HG03095 (cell line): ENCODE results near the gene S100A3.
A peak's percentile ranks its signal among the peaks of the same experiment; 100 is the strongest.

ENCODE experiments used
- ATAC-seq: cut with Tn5 transposase; IDR thresholded peaks from one replicate; pipeline ENCODE4 v1.9.1; 2021; ENCODE audit warnings: moderate library complexity; ENCODE audit not compliant: unreplicated experiment

The S100A3 gene

DNA sequence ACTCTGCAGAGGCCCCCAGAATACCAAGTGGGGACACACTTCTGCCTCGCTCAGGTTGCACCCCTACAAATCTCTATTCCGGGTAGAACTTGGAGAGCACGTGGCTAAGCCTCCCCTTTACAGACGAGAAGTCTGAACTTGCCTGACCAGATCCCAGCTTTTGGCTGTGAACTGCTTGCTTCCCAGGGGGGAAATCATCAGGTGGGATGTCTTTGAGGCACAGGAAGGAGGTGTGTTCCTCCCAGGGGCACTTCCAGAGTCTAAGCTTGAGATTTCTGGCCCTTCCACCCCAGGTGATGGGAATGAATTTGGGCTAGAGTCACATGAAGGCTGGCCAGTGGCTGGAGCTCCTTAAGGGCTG, 1.3 kb upstream of the S100A3 start:
- ATAC-seq: no peak

DNA sequence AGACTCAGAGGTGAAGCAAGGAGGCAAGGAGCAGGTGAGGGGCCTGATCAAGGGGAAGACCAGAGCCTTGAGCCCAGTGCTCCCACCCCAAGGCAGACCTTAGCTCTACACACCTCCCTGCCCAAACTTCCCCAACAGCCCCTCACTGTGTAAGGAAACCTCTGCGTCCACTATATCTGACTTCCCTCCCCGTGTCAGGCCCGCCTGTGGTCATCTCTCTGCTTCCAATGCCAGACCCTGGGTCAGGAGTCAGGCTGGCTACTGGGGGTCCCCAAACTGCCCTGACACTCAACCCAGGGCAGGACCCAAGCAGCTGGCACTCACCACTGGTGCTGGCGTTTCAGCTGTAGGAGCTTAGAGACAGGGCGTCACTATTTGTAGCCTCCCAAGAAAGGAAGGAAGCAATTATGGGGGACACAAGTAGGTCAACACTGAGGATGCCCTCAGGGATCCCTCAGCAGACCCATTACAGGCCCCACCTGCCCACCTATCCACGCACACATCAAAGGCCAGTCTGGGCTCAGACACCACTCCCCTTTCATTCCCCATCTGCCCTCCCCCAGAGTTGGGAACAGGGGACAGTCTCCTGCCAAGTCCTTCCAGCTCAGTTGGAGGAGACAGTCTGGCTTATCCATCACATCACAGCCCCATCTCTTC, 811 bp upstream of the S100A3 start:
- no peak for ATAC-seq

DNA sequence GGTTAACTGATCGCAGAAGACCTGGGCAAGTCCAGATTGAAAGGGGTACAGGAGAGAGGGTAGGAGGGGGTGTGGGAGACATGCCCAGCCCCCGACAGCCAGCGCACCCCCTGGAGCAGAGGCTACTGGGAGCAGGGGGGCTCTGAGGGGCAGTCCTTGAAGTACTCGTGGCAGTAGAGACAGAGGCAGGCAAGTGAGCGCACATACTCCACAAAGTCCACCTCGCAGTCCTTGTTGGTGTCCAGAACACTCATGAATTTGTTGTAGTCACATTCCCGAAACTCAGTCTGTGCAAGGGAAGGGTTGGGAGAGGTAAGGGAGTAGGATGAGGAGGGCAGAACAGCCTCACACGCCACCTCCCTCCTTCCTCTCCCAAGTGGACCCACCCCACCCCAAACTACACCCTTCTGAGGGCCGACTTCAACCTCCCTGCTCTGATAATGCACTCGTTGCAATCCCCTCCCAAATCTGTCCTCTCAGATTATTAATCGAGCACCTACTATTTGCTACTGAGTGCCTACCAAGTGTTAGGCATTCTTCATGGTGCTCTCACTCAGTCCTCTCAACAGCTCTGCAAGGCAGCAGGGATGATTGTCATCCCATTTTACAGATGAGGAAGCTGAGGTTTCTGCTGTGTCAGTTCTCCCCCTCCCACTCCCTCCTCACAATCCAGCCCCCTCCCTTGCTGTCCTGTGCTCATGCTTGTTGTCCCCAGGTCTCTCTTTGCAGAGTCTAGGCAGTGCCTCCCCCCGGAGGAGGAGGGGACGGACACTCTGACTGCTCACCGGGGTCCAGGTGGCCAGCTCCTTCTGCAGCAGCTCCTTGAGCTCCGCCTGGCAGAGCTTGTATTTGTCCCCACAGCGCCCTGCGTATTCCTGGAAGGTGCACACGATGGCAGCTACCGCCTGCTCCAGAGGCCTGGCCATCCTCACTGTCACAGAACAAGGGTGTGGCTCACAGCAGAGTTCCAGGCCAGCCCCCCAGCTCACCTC, 1.2 kb downstream of the S100A3 start:
- ATAC-seq: no peak

DNA sequence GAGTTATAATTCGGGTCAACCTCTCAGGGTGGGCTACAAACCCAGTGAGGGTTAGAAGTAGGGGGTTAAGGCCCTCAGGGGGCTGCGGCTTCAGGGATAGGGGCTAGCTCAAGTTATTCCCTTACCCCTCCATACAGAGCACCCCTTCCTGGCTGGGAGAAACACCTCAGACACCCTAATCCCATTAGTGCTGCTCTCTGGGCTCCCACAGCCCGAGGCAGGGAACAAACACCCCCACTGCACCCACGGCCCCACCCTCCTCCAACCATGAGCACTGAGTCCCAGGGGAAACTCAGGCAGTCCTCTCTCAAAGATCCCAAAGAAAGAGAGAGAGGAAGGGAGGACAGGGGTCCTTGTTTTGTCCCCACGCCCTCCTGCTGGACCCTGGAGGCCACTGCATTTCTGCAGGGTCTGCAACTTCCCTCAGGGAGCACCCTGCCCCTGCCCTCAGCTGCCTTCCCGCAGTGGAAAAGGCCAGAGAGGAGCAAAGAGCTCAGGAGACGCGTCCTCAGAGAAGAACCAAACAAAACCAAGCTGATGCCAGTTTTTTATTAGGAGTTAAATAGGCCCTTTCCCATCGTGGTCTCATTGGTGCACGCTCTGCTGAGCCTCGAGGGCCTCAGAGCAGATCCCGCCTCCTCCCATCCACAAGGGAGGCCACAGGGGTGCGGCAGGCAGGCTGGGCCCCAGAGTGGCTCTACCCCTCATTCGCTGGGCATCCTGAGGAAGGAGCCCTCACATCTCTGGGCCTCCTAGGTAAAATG, 2.1 kb downstream of the S100A3 start:
- ATAC-seq: no peak

DNA sequence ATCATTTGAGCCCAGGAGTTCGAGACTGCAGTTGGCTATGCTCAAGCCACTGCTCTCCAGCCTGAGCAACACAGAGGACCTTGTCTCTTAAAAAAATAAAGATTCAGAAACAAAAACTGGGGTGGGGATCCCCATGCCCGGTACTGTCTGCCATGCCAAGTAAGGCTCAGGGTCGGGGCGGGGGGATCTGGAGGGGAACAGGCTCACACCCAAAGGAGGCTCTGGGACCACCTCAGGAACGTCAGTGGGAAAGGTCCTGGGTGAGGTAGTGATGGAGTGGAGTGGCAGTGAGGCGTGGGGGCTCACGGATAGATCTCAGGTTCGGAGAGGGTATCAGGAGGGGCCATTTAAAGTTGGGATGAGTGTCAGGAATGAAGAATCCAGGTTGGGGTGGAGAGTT, 2.7 kb downstream of the S100A3 start:
- no peak for ATAC-seq

DNA sequence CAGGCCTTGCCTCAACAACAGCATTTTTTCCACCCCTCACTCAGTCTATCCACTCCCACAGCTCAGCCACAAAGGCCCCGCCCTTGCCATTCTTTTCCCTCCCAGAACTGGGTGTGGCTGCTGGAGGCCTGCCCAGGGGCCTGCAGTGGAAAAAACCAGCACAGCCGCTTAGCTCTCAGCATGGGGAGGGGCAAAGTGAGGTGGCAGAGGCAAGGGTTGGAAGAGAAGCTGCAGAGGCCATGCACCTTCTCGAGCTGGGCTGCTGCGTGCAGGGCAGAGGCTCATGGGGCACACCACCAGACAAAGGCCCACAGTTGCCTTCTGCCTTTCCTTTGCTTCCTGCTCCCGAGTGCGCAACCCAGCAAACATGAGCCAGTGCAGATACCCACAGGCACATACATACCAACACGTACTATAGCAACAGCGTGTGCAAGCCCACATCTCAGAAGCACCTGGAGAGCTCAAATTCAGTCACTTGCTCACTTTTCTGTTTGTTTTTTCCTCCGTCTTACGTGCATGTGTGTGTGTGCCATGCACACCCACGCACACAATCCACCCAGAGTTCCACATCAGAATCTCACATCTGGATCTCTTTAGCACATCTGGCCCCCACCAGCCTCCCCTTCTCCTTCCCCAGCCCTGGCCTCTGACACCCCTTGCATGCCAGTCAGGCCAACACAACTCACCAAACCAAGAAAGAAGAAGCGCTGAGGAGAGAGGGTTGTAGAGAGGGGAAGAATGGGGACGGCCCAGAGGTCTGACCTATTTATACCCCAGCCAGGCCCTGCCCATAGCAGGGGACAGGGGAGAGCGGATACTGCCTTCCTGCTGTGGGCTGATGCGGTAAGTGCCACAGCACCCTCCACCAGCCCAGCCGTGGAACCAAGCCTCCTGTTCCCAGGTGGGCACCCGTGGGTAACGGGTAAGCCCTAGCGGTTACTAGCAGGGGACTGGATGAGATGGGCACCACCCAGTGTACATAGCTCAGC, 3.7 kb downstream of the S100A3 start, which contains the start of gene S100A4:
TSS of gene S100A4 (minus strand) at position 740 of the 989 bp plus-strand sequence. CDS start 1,012 bp downstream, outside the sequence.
- ATAC-seq: peak; percentile 47

DNA sequence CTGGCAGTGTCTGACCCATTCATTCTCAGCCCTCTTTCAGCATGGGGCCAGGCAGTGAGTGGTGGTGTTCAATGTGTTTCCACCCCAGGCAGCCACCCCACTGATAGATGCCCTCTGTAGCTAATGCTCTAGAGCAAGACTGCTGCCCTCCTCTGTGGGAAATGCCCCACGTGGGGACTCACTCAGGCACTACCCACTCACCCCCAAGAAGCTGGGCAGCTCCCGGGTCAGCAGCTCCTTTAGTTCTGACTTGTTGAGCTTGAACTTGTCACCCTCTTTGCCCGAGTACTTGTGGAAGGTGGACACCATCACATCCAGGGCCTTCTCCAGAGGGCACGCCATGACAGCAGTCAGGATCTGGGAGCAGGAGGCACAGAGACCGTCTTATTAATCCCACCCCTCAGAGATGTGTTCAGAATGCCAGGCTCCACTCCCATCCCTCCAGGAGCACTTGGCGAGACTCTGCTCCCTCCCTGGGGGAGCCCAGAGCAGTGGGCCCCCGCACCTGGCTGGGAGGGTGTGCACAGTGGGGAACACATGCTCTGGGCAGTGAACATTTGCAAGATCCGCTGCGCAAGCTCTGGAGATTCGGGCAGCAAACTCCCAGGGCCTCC, 4.5 kb downstream of the S100A3 start:
- no peak for ATAC-seq

DNA sequence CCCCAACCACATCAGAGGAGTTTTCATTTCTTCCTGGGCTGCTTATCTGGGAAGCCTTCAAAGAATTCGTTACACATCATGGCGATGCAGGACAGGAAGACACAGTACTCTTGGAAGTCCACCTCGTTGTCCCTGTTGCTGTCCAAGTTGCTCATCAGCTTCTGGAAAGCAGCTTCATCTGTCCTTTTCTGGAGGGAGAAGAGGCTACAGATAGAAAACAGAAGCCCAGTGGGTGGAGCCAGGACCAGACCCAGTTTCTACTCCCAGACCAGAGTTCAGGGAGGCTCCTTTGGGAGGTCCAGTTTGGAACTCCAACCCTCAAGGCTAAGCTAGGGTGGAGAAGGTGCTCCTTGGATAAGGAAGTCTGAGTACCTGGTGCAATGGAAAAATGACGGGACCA, 5.3 kb downstream of the S100A3 start:
- no peak for ATAC-seq

DNA sequence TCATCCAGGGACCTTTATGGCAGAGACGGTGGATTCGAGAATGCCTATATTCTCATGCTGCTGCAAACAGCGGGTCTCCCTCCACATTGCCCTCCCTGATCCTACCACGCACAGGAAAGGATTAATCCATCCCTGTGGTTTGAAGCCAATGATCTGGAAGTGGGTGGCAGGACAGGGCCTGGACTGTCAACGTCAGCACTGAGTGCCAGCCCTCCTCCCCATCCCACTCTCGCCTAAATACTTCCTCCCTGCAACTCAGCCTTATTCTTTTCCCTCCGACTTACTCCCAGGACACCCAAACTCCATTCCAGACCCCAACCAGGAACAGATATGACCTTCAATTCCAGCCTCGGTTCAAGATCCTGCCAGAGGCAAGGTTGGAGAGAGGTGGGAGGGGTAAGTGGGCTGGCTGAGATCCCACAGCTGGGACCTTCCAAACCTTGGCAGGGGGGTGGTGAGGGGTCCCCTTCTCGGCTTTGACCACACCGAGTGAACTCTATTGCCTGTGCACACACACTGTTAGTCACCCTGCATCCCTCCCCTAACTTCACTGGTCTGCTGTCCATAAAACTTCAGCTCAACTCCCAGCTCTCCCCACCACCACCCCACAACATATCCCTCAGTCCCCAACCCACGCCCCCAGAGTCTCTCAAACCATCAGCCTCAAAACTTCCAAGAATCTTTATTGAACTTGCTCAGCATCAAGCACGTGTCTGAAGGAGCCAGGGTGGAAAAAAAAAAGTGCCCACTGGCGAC, 5.9 kb downstream of the S100A3 start:
- no peak for ATAC-seq

DNA sequence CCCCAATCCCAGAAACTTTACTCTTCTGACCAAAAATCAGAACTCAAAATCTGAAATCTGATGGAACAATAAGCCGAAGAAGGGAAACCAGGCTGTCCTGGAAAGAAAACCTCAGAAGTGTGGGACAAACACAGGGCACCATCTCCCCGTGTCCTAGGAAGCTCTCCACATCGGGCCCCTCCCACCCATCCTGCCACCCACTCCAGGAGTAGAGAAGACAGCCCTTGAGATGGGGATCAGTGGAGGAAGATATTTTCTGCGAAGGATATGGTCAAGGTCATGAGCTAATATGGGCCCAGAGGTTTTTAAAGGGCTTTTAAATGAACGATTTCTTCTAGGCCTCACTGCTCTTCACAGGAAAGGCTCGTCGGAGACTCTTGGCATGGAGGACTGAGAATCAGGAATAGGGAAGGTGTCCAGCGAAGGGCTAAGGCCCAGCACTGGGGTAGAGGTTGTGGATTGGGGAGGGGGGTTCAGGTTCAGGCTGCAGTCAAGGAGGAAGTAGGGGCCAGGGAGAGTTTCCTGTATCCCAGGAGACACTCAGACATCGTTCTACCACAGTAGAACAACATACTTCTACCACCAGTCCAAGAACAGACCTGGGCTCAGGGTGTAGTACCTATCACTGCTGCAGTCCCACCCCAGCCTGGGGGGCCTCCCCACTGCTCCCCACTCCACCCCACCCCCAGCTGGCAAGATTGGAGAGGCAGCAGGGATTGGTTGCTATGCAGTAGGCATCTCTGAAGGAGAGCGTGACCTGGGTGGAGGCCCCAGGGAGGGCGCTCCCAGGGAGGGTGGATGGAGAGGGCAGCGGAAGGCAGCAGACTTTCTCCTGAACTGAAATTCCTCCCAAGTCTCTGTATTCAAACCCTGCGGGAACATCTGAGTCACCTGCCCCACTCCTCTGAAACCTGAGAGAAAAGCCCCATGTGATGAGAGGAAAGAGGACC, 7.1 kb downstream of the S100A3 start:
- no peak for ATAC-seq

DNA sequence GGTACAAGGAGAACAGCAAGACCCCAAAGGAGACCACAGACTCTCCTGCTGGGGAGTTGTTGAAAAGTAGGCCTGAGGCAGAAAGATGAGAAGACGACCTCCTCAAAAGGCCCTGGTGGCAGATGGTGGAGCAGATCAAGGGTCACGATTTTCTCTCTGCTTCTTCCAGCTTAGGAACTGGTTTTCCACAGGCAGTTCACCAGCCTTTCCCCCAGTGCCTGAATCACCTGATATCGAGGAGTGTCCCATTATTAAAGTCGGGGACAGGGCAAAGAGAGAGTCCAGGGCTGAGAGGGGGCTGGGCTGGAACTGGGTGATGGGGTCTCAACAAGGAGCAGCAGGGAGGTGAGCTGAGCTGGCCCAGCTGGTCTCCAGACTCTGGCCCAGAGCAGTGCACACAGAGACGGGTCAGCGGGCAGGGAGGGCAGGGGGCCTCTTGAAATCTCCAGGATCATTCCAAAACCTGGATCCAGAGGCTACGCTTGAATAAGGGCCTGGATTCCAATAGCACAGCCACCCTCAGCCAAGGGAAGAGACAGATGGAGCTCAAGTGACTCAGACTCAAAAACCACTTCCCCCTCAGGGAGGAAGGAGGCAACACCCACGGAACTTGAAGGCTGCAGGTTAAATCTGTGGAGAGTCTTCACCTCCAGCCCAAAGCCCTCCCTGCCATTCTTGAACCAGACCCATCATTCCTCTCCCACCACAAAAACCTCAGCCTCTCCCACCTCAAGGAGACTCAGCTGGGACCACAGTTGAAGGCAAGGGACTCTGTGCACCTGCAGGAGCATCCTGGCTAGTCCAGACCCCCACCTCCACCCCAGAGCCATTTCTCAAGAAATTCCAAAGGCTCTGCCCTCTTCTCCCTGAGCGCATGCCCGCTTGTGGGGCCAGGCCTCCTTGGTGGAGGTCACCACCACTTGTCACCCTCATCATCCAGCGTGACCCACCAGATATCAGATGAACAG, 8.4 kb downstream of the S100A3 start, which contains the start of gene S100A5:
TSS of gene S100A5 (minus strand) at position 541 of the 968 bp plus-strand sequence. CDS start 743 bp downstream, outside the sequence.
- ATAC-seq: no peak

DNA sequence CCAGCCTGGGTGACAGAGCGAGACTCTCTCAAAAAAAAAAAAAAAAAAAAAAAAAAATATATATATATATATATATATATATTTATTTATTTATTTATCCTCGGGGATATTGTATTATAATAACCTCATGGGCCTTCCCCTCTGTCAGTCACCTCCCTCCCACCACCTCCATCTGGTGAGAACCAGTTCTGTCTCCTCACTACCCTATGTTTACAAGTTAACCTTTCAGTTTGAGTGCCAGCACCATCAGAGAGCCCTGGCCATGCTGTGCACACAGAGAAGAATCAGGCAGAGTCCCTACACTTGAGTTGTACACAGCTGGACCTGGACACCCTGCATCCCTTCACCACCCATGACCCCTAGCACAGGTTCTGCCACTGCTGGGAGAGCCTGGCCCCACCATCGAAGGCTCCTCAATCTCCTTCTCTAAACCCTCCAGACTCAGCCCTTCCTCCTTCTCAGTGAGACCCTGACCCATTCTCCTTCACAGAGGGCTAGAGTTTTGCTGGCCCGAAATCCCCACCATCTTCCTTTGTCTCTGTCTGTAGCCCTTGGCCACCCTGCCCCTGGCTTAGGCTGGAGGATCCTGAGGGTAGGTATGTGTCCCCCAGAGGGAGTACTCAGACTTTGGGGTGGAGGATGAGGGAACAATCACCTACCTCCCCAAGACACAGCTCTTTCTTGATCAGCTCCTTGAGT, 9.5 kb downstream of the S100A3 start:
- no peak for ATAC-seq

DNA sequence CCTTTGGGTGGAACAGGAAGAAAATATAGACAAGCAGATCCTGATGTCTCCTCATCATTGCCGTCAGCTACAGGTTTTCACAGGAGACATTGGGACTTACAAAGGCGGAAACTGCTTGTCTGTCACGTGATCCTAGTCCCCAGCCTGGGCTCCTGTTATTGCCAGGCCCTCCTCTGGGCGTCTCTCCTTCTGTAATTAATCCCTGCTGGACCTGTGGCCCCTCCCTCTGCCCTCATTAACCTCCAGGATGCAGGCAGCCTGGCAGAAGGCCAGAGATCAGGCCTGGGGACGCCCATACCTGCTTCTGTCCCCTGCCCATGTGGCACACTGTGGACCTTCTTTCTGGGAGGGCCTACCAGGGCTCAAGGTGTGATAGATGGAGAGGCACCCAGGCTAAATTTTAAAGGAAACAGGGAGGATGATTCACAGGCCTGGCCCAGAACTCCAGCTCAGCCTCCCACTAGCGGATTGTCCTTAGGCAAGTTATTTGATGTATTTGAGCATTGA, 10.7 kb downstream of the S100A3 start:
- ATAC-seq: no peak

DNA sequence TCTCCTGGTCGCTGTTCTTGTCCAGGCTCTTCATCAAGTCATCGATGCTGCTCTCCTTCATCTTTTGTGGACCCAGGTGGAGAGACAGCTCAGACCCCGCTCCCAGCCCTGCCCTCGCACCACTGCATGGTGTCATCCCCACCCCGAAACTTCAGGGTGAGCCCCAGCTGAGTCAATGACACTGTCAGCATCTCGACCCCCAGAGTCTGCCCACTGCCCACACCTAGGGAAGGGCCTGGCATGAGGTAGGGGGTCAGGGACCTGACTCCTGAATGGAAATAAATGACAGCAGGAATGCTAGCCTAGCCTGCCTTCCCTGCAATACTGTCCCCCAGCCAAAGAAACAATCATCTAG, 11.7 kb downstream of the S100A3 start:
- no peak for ATAC-seq

DNA sequence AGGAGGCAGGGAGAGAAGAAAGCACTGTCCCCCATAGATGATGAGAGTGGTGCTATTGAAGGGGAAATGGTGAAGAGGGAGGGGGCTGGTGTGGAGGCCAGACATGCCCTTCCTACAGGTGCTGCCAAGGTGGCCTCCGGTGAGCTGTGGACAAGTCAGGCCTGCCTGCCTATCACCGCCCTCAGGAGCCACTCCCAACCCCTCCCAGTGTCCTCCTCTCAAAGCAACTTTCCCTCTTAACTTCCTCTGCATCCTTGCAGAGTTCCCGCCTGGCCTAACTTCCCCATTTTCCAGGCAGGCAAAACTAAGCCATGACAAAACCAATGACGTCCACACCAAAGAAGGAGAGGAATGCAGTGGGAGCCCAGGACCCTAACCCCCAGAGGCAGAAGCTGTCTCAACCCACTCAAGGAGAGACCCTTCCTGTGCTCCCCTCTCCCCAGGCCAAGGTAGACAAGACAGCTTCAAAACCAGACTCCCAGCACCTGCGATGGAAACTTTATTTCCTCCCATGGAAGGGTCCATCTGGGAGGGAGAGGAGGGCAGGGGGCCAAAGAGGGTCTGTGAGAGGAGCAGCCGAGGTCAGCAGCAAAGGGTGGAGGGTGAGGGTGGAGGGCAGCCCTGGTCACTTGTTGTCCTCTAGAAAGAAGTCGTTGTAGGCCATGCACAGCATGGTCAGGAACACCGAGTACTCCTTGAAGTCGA, 12.2 kb downstream of the S100A3 start:
- no peak for ATAC-seq
